IPS-15b (cell line): ENCODE data around the gene ELOVL2.

Source experiments
- H3K27me3 ChIP-seq: one replicate; pipeline ENCODE4 v1.6.1; 2013; ENCODE audit warnings: low read length; ENCODE audit not compliant: control insufficient read depth, insufficient read depth
- H3K36me3 ChIP-seq: one replicate; pipeline ENCODE4 v1.6.1; 2013; ENCODE audit warnings: low read length; ENCODE audit not compliant: control insufficient read depth, insufficient read depth
- H3K4me1 ChIP-seq: one replicate; pipeline ENCODE4 v1.6.1; 2013; ENCODE audit warnings: mild to moderate bottlenecking, low read length; ENCODE audit not compliant: control insufficient read depth, insufficient read depth
- H3K4me3 ChIP-seq: one replicate; pipeline ENCODE4 v1.5.1; 2013; ENCODE audit warnings: low read depth, low read length
- H3K9ac ChIP-seq: one replicate; pipeline ENCODE4 v1.6.1; 2013; ENCODE audit warnings: low read depth, mild to moderate bottlenecking, low read length
- H3K9me3 ChIP-seq: one replicate; pipeline ENCODE4 v1.6.1; 2013; ENCODE audit warnings: mild to moderate bottlenecking, low read length; ENCODE audit not compliant: control insufficient read depth, insufficient read depth

ELOVL2 gene

GRCh38 chr6:10945845-10946244 lies 98.3 kb downstream of the ELOVL2 start:
- Histone ChIP-seq H3K9me3 (no peaks in the 10 kb centered on the region), H3K27me3 (no peaks in the 10 kb centered on the region), H3K4me3 (no peak overlapping the region), H3K36me3 (no peaks in the 10 kb centered on the region), H3K4me1 (no peaks in the 10 kb centered on the region), H3K9ac (no peak overlapping the region)

- H3K4me3 ChIP-seq = no peak overlapping the region
- no peaks in the 10 kb centered on the region for H3K9me3 ChIP-seq
- H3K4me1 ChIP-seq = no peaks in the 10 kb centered on the region
- H3K36me3 ChIP-seq = no peaks in the 10 kb centered on the region
- H3K9ac ChIP-seq = no peak overlapping the region
- no peaks in the 10 kb centered on the region for H3K27me3 ChIP-seq
Measured at GRCh38 chr6:10939840-10940239, 104.3 kb downstream of the ELOVL2 start.

GRCh38 chr6:10933126-10933525 lies 111.0 kb downstream of the ELOVL2 start:
- H3K36me3 ChIP-seq = no peaks in the 10 kb centered on the region
- no peaks in the 10 kb centered on the region for H3K4me1 ChIP-seq
- no peak overlapping the region for H3K9ac ChIP-seq
- no peaks in the 10 kb centered on the region for H3K9me3 ChIP-seq
- H3K4me3 ChIP-seq = no peak overlapping the region
- H3K27me3 ChIP-seq = no peaks in the 10 kb centered on the region
